HL-60 (cell line): ENCODE data around the gene TP53I11.

Source experiments
- CTCF ChIP-seq: IDR thresholded peaks from one replicate; pipeline ENCODE4 v1.5.1; 2011; ENCODE audit warnings: low read length, control low read depth, inconsistent platforms; ENCODE audit not compliant: insufficient read depth
- SPI1 ChIP-seq: IDR thresholded peaks from 2 replicates; pipeline ENCODE4 v1.6.1; 2012; ENCODE audit warnings: low read depth, mild to moderate bottlenecking, borderline replicate concordance

GRCh38 chr11:44988111-44988510 lies 37.4 kb upstream of the TP53I11 start:
- TF ChIP-seq CTCF (no peak), SPI1 (no peak)
